Spleen (tissue), 7 donors: Measurements from ENCODE around the gene DPP9.

Experiments
- POLR2A ChIP-seq, 3 donors: fragments of 450-650 bp; IDR thresholded peaks; one replicate each; pipeline ENCODE4 v1.5.1; 2017; ENCODE audit warnings: antibody characterized with exemption in 3 of 3, mild to moderate bottlenecking in 1 of 3
- POLR2AphosphoS5 ChIP-seq, 3 donors: sonication (generic); formaldehyde crosslinking; IDR thresholded peaks; one replicate each; pipeline ENCODE4 v1.5.1; 2017; ENCODE audit warnings: antibody characterized with exemption in 3 of 3
- TF ChIP-seq, protein P1 (sequence below), 11 experiments: fragments of 200-600 bp in 7 of 11; fragments of 450-650 bp in 4 of 11; sonication (generic) in 4 of 11; IDR thresholded peaks in 8 of 11; conservative IDR thresholded peaks in 3 of 11; 1 replicate in 7 of 11; 2 replicates in 4 of 11; pipeline versions ENCODE4 v1.4.0 to v1.8.0; 2016 to 2021; ENCODE audit warnings: antibody characterized with exemption in 11 of 11, inconsistent platforms in 4 of 11, mild to moderate bottlenecking in 1 of 11
- donor health status: DM: no; HTN: no; CAD: no; lungs with moderate emphysema.
- donor health status: DM: no; HTN: no; CAD: no.
- donor health status: DM: no; HTN: no; CAD: no.

DNA sequence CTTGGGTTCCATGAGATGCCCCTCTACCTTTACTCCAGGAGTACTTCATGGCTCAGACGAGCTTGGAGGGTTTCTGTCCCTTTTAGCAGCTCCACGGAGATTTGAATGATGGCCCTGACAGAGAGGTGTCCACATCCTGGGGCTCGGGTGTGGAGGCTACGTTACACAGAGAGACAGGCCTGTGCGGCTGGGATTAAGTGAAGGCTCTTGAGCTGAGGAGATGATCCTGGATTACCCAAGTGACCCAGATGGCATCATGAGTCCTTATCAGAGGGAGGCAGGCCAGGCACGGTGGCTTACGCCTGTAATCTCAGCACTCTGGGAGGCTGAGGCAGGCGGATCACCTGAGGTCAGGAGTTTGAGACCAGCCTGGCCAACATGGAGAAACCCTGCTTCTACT lies 12.4 kb downstream of the DPP9 start:
- TF ChIP-seq, protein P1, sequence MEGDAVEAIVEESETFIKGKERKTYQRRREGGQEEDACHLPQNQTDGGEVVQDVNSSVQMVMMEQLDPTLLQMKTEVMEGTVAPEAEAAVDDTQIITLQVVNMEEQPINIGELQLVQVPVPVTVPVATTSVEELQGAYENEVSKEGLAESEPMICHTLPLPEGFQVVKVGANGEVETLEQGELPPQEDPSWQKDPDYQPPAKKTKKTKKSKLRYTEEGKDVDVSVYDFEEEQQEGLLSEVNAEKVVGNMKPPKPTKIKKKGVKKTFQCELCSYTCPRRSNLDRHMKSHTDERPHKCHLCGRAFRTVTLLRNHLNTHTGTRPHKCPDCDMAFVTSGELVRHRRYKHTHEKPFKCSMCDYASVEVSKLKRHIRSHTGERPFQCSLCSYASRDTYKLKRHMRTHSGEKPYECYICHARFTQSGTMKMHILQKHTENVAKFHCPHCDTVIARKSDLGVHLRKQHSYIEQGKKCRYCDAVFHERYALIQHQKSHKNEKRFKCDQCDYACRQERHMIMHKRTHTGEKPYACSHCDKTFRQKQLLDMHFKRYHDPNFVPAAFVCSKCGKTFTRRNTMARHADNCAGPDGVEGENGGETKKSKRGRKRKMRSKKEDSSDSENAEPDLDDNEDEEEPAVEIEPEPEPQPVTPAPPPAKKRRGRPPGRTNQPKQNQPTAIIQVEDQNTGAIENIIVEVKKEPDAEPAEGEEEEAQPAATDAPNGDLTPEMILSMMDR (IDR thresholded peaks at IDR 0.05 in 8 of 11, conservative IDR thresholded peaks at IDR 0.05 in 3 of 11) = no peak
- TF ChIP-seq POLR2A (IDR thresholded peaks at IDR 0.05) (no peak), POLR2AphosphoS5 (IDR thresholded peaks at IDR 0.05) (no peak)
